DMS153 treated with DMSO at 0.1 percent for 48 hours (cell line): ENCODE data around the gene CC2D1A.
"Not testable (repeated sequence)": the region's sequence is repeated elsewhere in the genome, so short reads cannot be mapped to it uniquely, and the experiment has no call there.

ENCODE experiments used
- DNase-seq: peaks from one replicate; lab custom pipeline; 2025; ENCODE audit not compliant: unreplicated experiment; lab: John Stamatoyannopoulos, UW

CC2D1A gene

GRCh38 chr19:13906521-13906904 is 512 bp downstream of the CC2D1A start:
- DNase-seq: no peak

GRCh38 chr19:13906910-13907309 is 909 bp downstream of the CC2D1A start:
- no peak for DNase-seq

- DNase-seq: no peak
Measured at GRCh38 chr19:13908674-13909073, 2.7 kb downstream of the CC2D1A start.

- no peak for DNase-seq
Measured at GRCh38 chr19:13909430-13909829, 3.4 kb downstream of the CC2D1A start.

GRCh38 chr19:13913352-13913751 is 7.4 kb downstream of the CC2D1A start:
- DNase-seq: no peak

- no peak for DNase-seq
Measured at GRCh38 chr19:13914777-13915176, 8.8 kb downstream of the CC2D1A start.

- no peak for DNase-seq
Measured at GRCh38 chr19:13917888-13918406, 11.9 kb downstream of the CC2D1A start.

GRCh38 chr19:13918726-13919411 is 12.9 kb downstream of the CC2D1A start:
- DNase-seq: no peak

- DNase-seq: no peak
Measured at GRCh38 chr19:13920524-13920923, 14.5 kb downstream of the CC2D1A start.

GRCh38 chr19:13920940-13921747 is 15.1 kb downstream of the CC2D1A start:
- DNase-seq: no peak

- not testable (repeated sequence) for DNase-seq
Measured at GRCh38 chr19:13922118-13922517, 16.1 kb downstream of the CC2D1A start.

- no peak for DNase-seq
Measured at GRCh38 chr19:13923194-13923987, 17.4 kb downstream of the CC2D1A start.

- DNase-seq: no peak
Measured at GRCh38 chr19:13926010-13926409, 20.0 kb downstream of the CC2D1A start.

GRCh38 chr19:13926715-13927114 is 20.7 kb downstream of the CC2D1A start:
- no peak for DNase-seq

- DNase-seq: no peak
Measured at GRCh38 chr19:13929340-13929739, 23.3 kb downstream of the CC2D1A start.

GRCh38 chr19:13929956-13930355 is 24.0 kb downstream of the CC2D1A start:
- DNase-seq: no peak

- DNase-seq: no peak
Measured at GRCh38 chr19:13930402-13930801, 24.4 kb downstream of the CC2D1A start.

GRCh38 chr19:13931391-13932148 is 25.6 kb downstream of the CC2D1A start:
- DNase-seq: no peak

- DNase-seq: no peak
Measured at GRCh38 chr19:13932149-13932637, 26.2 kb downstream of the CC2D1A start.

- DNase-seq: no peak
Measured at GRCh38 chr19:13932911-13933393, 27.0 kb downstream of the CC2D1A start.

- DNase-seq: no peak
Measured at GRCh38 chr19:13934785-13935109, 28.7 kb downstream of the CC2D1A start.
